ENCODE data around the gene LINC01488.

Gene LINC01488

DNA sequence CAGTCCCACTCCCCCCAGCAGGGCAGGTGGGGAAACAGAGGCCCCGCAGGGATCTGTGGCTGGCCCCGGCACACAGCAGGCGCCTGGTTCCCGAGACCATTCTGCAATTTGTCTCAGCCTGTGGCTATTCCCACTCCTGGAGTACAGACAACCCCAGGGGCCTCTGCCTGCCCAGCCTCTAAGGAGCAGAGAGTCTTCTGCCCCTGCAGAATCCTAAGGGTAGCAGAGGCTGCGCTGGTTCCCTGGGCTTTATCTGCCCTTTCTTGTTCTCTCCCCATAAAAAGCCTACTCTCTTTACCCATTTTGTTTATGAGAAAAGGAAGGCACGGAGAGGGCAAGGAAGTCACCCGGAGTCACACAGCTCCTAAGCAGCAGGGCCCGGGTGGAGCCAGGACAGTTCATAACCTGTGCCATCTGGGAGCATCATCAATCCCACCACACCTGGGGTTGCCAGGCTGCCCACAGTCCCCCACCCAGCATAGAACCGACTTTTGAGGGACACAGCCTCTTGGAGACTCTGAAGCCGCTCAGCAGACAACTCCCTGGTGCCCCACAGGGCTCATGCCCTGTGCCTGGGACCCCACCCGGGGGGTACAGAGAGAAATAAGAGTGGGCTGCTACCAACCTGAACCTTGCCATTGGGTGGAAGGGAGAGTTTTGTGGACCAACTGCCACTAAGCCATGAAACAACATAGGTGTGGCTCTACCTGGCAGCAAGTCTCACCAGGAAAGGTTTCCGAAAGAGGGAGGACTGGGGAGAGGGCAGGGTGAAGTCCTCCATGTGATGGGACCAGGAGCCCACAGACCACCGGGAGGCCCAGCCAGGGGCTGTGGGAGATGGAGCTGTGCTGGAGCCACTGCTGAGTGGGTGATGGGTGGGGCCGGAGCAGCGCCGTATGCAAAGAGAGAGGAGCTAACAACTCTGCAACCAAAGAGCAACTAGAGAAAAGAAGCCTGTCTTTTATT is 17.2 kb upstream of the LINC01488 start:
- FAIRE-seq: no peak

DNA sequence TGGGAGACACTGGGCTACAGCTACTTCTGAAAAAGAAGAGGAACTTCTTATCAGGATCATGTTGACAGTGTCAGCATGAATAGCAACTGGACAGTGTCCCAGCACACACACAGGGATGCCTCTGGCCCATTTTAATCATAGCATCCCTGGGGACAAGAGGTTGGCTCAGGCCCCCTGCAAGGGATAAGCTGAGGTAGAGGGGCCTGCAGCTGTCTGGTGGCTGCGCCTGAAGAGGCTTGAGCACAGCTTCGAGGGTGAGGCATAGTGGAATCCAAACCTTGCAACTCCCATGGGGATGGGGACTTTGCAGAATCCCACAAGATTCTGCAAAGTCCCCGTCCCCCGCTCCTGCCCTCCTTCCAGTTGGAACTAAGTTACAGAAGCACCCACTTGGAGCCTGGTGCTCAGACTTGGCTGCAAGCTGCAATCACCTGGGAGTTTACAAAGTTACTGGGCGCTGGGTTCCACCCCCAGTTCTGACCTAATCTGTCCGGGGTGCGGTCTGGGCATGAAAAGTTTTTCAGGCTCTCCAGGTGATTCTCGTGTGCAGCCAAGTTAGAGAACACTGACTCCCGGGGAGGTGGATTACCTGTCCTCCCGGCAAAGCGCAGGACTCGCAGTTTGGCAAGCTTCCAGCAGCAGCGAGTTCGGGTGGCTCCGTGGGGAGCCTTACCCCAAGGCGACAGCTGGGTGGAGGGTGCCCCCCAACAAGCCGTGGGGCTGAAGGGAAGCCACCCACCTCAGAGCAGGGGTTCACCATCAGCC is 16.0 kb upstream of the LINC01488 start:
- FAIRE-seq: no peak

DNA sequence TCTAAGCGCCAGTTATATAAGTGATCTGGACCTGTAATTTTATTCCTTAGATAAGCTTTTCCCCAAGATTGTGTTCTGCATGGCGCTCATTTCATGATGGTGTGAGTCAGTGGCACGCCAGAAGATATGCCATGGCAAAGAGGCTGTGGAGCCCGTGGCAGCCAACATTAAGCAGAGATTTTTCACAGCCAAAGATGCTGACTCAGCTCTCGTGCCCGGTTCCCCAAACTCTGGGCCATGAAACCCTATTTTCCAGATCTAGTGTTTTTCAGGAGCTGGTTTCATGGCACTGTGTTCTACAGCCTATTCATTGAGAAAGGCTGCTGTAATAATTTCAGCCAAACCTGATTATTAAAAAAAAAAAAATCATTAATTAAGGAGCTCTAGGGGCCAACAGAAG is 15.4 kb upstream of the LINC01488 start:
- FAIRE-seq: no peak

DNA sequence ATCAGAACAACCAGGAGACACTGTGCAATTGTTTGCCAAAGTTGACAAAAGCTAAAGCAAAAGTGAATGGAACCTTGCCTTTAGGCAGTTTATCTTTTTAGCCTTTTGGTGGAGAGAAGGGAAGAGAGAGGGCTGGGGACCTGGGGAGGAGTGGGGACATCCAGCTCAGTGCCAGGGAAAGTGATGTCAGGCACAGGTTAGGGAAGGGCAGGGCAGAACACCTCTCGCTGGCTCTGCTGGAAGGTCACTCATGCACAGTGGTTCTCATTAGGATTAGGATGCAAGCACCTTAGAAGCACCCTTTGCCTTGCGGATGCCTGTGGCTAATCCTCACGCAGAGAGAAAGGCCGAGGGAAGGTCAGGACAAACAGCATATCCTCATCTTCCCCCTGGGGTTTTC is 14.3 kb upstream of the LINC01488 start:
- no peak for FAIRE-seq

DNA sequence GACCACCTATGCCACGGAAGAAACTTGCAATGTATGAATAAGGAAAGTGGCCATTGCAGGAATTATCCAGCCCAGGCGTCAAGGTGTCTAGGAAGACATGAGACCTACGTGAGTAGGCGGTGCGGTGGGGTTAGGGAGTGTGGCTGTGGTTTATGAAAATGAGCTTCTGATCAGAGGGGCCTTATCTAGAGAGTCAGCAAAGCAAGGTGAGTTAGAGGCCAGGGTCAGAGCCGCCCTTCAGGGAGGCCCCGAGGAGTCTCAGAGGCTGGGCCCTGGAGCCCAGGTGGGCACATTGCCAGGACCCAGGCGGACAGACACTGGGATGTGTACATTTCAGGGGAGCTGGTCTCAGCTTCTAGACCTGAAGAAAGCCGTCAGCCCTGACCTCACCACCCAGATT is 13.8 kb upstream of the LINC01488 start:
- FAIRE-seq: no peak

DNA sequence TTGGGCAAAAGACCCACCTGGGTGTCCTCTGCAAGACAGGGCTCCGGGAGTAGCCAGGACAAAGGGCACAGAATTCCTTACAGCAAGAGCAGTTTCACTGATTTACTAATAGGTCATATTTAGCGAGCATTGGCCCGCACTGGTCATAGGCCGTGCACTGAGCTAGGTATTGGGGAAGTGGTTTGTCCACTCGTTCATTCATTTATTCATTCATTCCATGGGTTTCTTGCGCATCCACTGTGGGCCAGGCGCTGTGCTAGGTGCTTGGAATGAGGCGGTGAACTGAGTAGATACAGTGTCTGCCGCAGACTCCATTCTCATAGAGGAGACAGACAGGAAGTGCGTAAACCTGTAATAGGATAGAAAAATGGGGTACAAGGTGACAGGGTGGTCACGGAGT is 13.2 kb upstream of the LINC01488 start:
- no peak for FAIRE-seq

DNA sequence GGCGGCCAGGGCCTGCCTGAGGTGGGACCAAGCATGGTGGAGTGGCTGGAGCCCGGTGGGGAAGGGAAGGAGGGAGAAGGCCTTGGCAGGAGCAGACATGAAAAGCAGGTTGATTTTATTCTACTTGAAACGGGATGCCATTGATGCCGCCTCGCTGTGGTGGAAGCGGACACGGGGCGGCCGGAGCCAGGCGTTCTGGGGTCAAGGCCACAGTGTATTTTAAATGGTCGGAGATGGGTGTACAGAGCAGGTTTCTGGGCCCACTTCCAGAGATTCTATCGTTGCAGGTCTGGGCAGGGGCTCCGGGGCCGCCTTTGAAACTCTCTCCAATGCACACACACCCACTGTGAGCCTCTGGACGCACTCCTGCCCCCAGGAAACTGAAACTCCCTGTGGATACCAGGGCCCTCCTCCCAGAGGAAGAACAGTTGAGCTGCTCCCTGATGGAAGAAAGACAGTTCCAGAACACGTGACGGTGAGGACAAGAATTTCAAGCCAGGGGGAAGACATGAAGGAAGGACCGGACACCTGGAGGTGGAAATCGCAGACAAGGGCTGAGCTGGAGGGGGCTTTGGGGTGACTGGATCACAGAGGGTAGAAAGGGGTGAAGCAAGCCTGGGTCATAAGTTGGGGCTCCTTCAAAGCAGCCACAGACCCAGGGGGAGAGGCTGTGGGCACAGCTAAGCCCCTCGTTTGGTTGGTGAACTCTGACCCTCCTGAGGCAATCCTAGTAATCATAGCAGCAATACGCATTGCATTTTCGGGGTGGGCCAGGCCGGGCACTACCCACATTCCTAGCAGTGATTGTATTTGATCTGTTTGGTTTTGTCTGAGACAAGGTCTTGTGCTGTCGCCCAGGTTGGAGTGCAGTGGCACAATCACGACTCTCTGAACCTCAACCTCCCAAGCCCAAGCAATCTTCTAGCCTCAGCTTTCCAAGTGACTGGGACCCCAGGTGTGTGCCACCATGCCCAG is 12.3 kb upstream of the LINC01488 start:
- no peak for FAIRE-seq

DNA sequence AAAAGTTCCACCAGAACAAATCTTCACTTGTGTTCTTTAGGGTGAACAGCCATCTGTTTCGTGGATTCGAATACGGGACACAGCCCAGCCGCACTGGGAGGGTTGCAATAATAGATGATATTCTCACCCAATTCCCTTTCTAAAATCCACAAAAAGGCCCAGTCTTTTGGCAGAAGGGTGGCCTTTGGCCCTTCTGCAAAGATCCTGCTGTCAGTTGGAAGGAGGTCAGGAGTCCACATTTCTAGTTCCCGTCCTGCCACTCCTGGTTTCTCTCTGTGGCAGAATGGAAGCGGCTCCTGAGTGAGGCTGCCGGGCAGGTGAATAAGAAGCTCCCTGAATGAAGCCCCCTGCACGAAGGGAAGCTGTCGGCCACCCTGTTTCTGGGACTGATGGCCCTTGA is 11.2 kb upstream of the LINC01488 start:
- FAIRE-seq: no peak

DNA sequence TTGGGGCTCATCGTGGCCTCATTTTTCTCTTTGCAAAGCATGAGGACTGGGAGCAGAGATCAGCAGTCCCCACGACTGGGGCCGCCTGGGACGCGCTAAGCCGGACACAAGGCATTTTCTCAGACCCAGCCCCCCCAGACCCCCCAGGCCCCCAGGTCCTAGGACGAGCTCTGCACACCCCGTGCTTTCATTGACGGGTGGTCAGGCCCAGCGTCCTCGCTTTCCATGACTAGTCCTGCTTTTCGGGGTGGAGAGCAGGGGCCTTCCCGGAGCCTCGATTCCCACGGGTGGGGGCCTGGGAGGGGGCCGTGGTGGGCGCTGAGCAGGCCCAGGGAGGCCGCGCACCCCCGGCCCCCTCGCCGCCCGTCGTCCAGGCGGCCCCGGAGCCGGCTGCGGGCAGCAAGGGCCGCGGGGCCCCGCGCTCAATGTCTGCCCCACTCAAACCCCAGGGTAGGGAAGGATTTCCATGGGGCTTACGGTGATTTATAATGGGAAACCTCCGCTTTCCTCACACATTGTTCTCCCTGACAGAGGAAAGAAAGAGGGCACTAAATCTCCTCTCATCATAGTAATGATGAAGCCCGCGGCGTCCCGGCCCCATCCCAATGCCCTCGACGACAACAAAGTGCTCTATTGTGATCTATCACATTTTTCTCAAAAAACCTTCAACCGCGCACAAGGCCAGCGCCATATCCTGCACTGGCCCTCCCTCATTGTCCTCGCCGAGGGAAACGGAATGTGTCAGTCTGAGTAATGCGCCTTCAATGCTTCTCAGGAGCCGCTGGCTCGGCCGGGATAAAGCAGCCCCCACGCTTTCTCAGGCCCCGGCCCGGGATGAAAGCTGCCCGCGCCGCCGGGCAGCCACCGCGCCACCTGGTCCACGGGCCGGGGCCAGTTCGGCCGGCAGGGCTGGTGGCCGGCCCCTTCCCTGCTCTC is 10.4 kb upstream of the LINC01488 start:
- FAIRE-seq: no peak

DNA sequence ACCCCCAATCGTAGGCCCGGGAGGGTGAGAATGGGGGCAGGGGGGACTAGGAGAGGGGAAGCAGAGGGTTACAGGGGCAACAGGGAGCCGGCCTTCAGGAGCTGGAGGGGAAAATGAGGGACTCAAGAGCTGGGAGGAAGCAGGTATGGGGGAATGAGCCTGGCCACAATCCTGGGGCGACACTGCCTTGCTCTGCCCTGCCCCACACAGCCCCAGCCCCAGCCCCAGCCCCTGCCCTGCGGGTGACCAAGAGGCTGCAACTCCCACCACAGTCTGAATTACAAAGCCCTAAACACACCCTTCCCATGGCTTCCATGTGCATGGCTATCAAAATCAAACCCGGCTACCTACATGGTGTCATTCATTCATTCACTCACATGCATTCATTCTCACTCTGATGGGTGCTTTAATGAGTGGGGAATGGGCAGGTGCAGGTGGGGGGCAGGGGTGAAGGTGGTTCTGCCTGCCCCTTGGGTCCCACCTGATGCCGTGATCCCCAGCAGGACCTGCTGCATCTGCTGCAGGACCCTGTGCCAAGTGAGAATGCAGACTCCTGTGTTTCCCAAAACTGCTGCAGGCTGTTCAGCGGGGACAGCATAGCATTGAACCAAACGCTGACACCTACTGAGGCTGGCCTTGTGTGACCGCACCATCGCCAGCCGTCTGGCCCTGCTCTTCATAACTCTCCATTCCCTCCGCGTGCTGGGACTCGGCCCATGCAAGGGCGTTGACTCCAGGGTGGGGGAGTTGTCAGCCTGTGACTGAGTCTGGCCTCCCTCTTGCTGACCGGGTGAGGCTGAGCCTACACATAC is 9.5 kb upstream of the LINC01488 start:
- FAIRE-seq: no peak

DNA sequence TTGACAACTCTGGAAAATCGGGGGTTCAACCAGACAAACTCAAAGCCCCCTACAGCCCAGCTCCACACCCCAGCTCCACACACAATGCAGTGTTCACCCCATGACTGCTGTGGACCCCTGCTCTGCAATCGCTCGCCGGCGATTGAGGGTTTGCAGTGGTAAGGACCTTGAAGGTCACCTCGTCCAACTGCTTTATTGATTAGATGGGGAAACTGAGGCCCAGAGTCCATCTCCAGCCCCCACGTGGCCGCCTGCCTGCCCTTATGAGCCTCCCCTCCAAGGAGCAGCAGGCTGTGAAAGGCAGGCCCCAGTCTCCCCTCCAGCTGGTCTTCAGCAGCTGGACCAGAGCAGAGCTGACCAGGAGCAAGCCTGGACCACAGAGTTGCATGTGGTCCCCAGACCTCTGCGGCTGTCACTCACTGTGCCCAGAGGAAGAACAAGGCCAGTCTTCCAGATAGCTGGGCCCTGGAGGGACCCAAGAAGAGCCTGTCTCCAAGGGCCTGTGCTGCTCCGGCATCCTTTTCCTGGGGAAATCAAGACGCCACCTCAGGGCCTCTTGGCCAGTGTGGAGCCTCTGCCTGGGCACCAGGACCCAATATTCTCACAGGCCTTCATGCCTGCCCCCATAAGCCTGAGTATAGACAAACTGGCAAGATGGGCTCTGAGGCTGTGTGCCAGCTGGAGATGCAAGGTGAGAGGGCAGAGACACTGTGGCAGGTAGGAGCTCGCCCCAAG is 8.8 kb upstream of the LINC01488 start:
- no peak for FAIRE-seq

DNA sequence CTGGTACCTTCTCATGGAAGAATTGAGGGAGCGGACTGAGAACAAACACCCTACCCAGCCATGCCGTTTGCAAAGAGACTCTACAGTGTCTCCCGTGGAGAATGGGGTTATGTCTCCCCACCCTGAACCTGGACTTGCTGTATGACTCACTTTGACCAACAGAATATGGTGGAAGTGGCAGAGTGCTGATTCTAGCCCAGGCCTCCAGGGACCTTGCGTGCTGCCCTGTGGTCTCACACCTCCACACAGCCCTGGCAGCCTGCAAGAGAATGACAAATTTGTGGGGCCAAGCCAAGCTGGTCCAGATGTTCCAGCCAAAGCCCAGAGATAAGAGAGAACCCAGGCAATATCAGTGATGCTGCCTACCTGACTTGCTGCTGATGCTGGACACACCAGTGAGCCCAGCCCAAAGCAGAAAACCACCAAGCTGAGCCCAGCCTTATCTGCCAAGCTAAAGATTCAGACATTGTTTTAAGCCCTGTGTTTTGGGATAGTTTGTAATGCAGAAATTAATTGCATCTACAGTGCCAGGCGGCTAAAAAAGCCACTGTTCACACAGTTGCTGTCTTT is 8.1 kb upstream of the LINC01488 start:
- no peak for FAIRE-seq

DNA sequence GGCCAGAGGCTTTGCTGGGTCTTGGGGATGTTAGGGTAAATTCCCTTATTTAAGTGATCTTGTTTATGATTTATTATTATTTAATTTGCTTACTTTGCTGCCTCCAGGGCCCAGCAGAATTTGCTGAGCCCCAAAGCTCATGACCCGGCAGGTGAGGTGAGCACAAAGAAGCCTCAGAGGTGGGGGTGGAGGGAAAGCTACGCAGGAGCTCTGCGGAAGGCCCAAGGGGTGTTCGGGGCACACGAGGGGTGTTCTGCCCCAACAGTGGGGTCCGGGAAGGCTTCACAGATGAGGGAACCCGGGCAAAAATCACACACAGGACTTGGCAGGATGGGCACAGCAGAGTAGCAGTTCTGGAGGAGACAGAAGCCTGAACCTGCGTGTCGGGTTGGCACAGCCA is 6.7 kb upstream of the LINC01488 start:
- FAIRE-seq: no peak

DNA sequence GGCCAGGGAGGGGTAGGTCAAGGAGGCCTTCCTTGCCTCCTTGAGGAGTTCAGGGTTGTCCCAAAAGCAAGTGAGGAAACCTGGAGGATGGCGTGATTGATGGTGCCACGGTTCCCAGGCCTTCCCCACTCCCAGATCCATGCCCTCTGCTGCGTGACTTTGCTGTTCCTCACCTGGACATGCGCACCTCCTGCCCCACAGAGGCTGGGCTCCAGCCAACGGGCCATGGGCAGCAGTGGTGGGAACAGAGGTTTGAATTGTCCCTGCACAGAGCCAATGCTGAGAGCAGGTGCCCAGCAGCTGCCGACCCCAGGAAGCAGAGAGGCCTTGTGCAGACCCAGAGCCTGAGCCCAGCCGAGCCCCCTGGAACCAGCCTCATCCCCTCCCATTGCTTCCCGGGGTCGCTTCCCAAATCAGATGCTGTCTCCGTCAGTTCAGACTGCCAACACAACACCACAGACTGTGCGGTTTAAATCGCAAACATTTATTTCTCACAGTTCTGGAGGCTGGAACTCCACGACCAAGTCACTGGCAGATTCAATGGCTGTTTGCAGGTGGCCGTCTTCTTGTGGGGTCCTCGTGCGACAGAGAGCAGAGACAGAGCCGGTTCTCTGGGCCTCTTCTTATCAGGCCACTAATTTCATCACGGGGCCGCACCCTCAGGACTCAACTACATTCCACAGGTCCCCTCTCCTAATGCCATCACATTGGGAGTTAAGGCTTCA is 6.2 kb upstream of the LINC01488 start:
- FAIRE-seq: no peak

DNA sequence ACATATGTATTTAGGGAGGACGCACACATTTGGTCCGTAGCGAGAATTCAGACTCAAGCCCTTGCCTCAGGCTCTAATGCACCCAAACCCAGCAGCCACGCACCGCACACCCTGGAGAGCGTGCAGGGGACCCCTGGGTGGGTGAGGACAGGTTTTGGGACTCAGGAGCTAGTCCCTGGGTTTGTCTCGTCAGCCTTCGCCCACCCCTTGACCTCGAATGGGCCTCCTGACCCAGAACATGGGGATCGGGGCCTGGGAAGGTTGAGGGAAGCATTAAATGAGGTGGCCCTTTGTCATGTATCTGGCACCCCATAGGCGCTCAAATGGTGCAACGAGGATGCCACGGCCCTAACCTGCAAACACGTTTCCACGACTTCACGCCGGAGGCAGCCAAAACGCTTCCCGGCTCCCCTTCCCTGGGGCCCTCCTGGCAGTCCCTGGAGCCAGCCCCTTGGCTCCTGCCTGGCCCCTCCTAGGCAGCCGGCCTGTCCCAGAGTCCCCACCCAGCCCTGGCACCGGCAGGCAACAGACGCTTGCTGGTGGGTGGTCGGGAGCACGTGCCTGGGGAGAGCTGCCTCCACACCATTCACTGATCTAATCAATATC is 5.5 kb upstream of the LINC01488 start:
- no peak for FAIRE-seq

DNA sequence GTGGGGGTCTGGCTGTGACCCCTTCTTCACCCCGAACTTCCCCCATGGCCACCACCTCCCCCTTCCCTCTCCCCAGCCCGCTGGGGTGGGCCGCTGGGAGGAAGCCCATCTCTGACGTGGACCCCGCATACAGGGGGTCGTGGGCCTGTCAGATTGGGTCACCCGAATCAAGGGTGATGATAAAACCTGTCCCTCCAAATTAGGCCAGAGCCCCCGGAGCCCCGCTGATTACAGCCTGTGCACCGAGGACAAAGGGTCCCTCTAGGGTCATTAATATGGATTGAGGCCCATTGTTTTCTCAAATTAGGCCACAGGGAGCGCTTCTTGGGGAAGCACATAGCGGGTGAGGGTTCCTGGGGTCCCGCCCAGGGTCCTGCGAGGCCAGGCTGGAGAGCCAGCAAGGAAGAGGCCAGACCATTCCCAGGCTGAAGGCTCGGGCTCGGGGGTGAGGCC is 4.9 kb upstream of the LINC01488 start:
- FAIRE-seq: no peak

DNA sequence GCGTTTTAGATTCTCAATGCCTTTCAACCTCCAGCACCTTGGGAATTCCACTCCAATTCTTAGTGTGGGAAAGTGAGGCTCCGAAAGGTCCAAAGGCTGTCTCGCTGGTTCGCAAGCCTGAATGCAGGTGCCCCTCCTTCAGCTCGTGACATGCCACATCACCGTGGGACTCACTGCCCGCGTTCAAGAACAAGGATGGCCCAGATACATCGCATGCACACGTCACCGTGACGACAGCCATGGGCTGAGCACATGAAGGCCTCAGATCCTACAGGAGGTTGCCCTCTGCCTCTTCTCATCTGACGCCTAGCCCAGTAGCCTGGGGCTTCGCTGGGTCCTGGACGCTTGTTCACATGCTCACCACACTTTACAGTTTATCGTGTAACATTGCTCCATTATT is 4.4 kb upstream of the LINC01488 start:
- no peak for FAIRE-seq

DNA sequence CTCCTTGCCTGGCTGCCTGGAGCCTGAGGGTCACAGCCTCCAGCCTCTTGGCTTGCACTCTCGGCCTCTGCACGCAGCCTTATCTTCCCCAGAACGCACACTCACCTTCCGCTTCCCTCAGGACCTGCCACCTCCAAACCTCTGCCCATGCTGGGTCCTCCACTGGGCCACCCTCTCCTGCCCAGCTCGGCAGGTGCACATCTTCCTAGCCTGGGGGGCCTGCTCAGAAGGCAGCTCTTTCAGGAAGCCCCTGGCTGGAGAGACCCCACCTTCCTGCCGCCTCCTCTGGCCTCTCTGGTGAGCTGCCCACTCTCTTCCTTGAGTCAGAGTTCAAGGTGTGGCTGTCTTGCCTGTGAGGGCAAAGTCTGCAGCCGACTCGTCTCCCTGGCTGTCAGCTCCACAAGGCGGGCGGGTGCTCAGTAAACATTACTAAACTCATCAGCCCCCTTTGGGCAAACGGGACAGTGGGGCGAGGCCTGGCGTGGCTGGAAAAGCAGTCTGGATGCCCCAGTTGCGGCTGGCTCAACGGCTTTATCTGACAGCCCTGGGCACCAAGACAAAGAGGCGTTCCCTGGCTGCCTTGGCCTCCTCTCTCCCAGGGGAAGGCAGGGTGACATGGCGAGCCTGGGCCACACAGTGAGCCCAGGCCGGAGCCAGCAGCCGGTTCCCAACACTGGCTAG is 1.7 kb upstream of the LINC01488 start:
- no peak for FAIRE-seq
